ENCODE results near the gene MEX3D.

DNA sequence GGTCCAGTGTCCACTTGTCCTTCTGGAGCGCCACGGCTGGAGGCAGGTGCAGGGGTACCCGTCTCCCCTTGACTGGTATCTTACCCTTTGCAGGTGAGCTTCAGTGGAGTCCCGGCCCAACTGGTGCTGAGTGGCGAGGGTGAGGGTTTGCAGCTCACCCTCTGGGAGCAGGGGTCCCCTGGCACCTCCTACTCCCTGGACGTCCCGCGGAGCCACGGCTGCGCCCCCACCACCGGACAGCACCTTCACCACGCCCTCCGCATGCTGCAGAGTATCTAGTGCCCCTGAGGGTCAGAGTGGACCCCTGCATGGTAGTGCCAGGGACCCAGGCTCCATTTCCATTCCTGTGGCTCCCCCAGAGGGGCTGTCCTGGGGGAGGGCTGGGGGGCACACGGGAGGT is 33.2 kb downstream of the MEX3D start:
- TF ChIP-seq, protein P1, sequence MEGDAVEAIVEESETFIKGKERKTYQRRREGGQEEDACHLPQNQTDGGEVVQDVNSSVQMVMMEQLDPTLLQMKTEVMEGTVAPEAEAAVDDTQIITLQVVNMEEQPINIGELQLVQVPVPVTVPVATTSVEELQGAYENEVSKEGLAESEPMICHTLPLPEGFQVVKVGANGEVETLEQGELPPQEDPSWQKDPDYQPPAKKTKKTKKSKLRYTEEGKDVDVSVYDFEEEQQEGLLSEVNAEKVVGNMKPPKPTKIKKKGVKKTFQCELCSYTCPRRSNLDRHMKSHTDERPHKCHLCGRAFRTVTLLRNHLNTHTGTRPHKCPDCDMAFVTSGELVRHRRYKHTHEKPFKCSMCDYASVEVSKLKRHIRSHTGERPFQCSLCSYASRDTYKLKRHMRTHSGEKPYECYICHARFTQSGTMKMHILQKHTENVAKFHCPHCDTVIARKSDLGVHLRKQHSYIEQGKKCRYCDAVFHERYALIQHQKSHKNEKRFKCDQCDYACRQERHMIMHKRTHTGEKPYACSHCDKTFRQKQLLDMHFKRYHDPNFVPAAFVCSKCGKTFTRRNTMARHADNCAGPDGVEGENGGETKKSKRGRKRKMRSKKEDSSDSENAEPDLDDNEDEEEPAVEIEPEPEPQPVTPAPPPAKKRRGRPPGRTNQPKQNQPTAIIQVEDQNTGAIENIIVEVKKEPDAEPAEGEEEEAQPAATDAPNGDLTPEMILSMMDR (optimal IDR thresholded peaks at IDR 0.05 in 1 of 3, IDR thresholded peaks at IDR 0.05 in 1 of 3, conservative IDR thresholded peaks at IDR 0.05 in 1 of 3; ENCODE audit: extremely low read depth in 1 of 3, insufficient read depth in 2 of 3, low read length in 3 of 3), result no peak
- TF ChIP-seq EZH2 (IDR thresholded peaks at IDR 0.05; ENCODE audit: low read length), result no peak

All from keratinocyte (primary cell).